Uterus (tissue), 4 donors: Measurements from ENCODE around the gene RCOR2. TPM values are rescaled to one million over a fixed set of nuclear protein-coding genes. Genes with fewer than 3 reads are reported as not detected.

Source experiments
- DNase-seq, 2 donors: peaks; one replicate each; pipeline ENCODE4 v3.0.0-alpha.2; 2019 to 2020
- H3K27ac ChIP-seq, 2 donors: fragments of 200-600 bp; sonication (generic); 1 replicate in 1 of 2; 2 replicates in 1 of 2; pipeline ENCODE4 v1.5.1; 2016 to 2018
- H3K27me3 ChIP-seq, 2 donors: fragments of 200-600 bp; sonication (generic); one replicate each; pipeline ENCODE4 v1.5.1; 2018 to 2019; ENCODE audit warnings: control low read depth in 1 of 2
- H3K36me3 ChIP-seq, 2 donors: fragments of 200-600 bp; sonication (generic); one replicate each; pipeline ENCODE4 v1.5.1; 2019; ENCODE audit warnings: control low read depth in 1 of 2
- H3K4me1 ChIP-seq, 2 donors: fragments of 200-600 bp; sonication (generic); one replicate each; pipeline ENCODE4 v1.5.1; 2018 to 2019; ENCODE audit warnings: control low read depth in 1 of 2
- H3K4me3 ChIP-seq, 2 donors: fragments of 200-600 bp; sonication (generic); 1 replicate in 1 of 2; 2 replicates in 1 of 2; pipeline ENCODE4 v1.5.1; 2018 to 2019; ENCODE audit warnings: mild to moderate bottlenecking in 1 of 2
- H3K9me3 ChIP-seq, 2 donors: fragments of 200-600 bp; sonication (generic); one replicate each; pipeline ENCODE4 v1.5.1; 2019; ENCODE audit warnings: control low read depth in 1 of 2
- CTCF ChIP-seq, 4 experiments: fragments of 200-600 bp in 2 of 4; fragments of 450-650 bp in 2 of 4; sonication (generic) in 2 of 4; IDR thresholded peaks; one replicate each; pipeline ENCODE4 v1.5.1; 2016 to 2019; ENCODE audit warnings: antibody characterized with exemption in 4 of 4, mild to moderate bottlenecking in 2 of 4, moderate library complexity in 1 of 4
- POLR2A ChIP-seq, 2 donors: fragments of 450-650 bp; IDR thresholded peaks; one replicate each; pipeline ENCODE4 v1.6.1; 2016; ENCODE audit warnings: antibody characterized with exemption in 2 of 2, mild to moderate bottlenecking in 1 of 2, moderate library complexity in 1 of 2
- intact Hi-C: fragments of 100-400 bp; cut with DNase I; formaldehyde crosslinking; loops from one replicate; pipeline ENCODE4 v1.15.1; 2023; ENCODE audit warnings: low total_unique reads
- total RNA-seq, 4 donors: library from RNA; depleted of rRNA in 3 of 4; stranded (reverse); fragments of >200 nt in 3 of 4; gene quantifications; one replicate each; pipeline versions ENCODE4 v1.1.0 to v1.2.4, GENCODE V29; 2014 to 2023
- donor health status: DM: yes; HTN: yes; CAD: no.

The RCOR2 gene
- total RNA-seq, 4 donors from 2014 or later = 5.8 to 11.8 TPM; not detected in 2

GRCh38 chr11:63903884-63904283 is 13.1 kb downstream of the RCOR2 start:
- H3K27ac ChIP-seq = no peak overlapping the region
- no peaks in the 10 kb centered on the region for H3K9me3 ChIP-seq
- DNase-seq = no peak
- peaks cover 5 to 11% of the 10 kb centered on the region in 2 donors for H3K4me1 ChIP-seq
- H3K4me3 ChIP-seq = no peak overlapping the region
- no peaks in the 10 kb centered on the region for H3K36me3 ChIP-seq
- intact Hi-C loops = no loop called here
- no peaks in the 10 kb centered on the region for H3K27me3 ChIP-seq
- no peak for TF ChIP-seq POLR2A (IDR thresholded peaks at IDR 0.05)
- no peak for TF ChIP-seq CTCF (IDR thresholded peaks at IDR 0.05)

- intact Hi-C loops = no loop called here
- no peaks in the 10 kb centered on the region for H3K36me3 ChIP-seq
- no peak for TF ChIP-seq CTCF (IDR thresholded peaks at IDR 0.05)
- TF ChIP-seq POLR2A (IDR thresholded peaks at IDR 0.05) = no peak
Observed at GRCh38 chr11:63901660-63902059, 15.3 kb downstream of the RCOR2 start.

GRCh38 chr11:63897459-63898146 is 19.4 kb downstream of the RCOR2 start:
- Histone ChIP-seq H3K27me3 (no peaks in the 10 kb centered on the region), H3K36me3 (no peaks in the 10 kb centered on the region), H3K4me3 (no peak overlapping the region), H3K27ac (no peak overlapping the region), H3K9me3 (no peaks in the 10 kb centered on the region), H3K4me1 (no peaks in the 10 kb centered on the region)
- no peak for DNase-seq
- intact Hi-C loops = no loop called here
- no peak for TF ChIP-seq CTCF (IDR thresholded peaks at IDR 0.05)
- no peak for TF ChIP-seq POLR2A (IDR thresholded peaks at IDR 0.05)

More at GRCh38 chr11:63901660-63902059, 15.3 kb downstream of the RCOR2 start:
- Histone ChIP-seq H3K27me3 (no peaks in the 10 kb centered on the region), H3K4me3 (no peak overlapping the region), H3K27ac (no peak overlapping the region), H3K9me3 (no peaks in the 10 kb centered on the region), H3K4me1 (no peaks in the 10 kb centered on the region)
- DNase-seq = no peak

- no peak for TF ChIP-seq POLR2A (IDR thresholded peaks at IDR 0.05)
- TF ChIP-seq CTCF (IDR thresholded peaks at IDR 0.05) = no peak
- Histone ChIP-seq H3K27ac (no peak overlapping the region), H3K36me3 (no peaks in the 10 kb centered on the region), H3K4me3 (no peak overlapping the region), H3K9me3 (no peaks in the 10 kb centered on the region), H3K4me1 (no peaks in the 10 kb centered on the region), H3K27me3 (no peaks in the 10 kb centered on the region)
- intact Hi-C loops = no loop called here
- DNase-seq = no peak
Observed at GRCh38 chr11:63896071-63896470, 20.9 kb downstream of the RCOR2 start.

GRCh38 chr11:63893355-63893754 is 23.6 kb downstream of the RCOR2 start:
- intact Hi-C loops = no loop called here
- Histone ChIP-seq H3K4me1 (peaks cover 0 to 10% of the 10 kb centered on the region in 2 donors), H3K36me3 (no peaks in the 10 kb centered on the region), H3K27ac (no peak overlapping the region), H3K4me3 (no peak overlapping the region), H3K27me3 (no peaks in the 10 kb centered on the region), H3K9me3 (no peaks in the 10 kb centered on the region)
- TF ChIP-seq CTCF (IDR thresholded peaks at IDR 0.05) (no peak), POLR2A (IDR thresholded peaks at IDR 0.05) (no peak)
- no peak for DNase-seq
